OCI-LY1 (cell line): Measurements from ENCODE around the gene TBC1D2B.
"Not testable (repeated sequence)": the region's sequence is repeated elsewhere in the genome, so short reads cannot be mapped to it uniquely, and the experiment has no call there.

Source experiments
- H2AFZ ChIP-seq: fragments of 200-600 bp; sonication (generic), shearing (Covaris generic); 2 replicates; pipeline ENCODE4 v1.6.0; 2014; ENCODE audit warnings: antibody characterized with exemption, mild to moderate bottlenecking, low read length
- H3F3A ChIP-seq: fragments of 200-600 bp; sonication (generic), shearing (Covaris generic); 2 replicates; pipeline ENCODE4 v1.6.0; 2014; ENCODE audit warnings: mild to moderate bottlenecking, antibody characterized with exemption, low read length, moderate library complexity; ENCODE audit not compliant: insufficient read depth
- H3K27ac ChIP-seq: fragments of 200-600 bp; sonication (generic); 2 replicates; pipeline ENCODE4 v1.5.1; 2014; ENCODE audit warnings: low read length, mixed run types, mild to moderate bottlenecking, low read depth; ENCODE audit not compliant: poor library complexity, severe bottlenecking
- H3K27me3 ChIP-seq: fragments of 200-600 bp; sonication (generic); 2 replicates; pipeline ENCODE4 v1.6.0; 2014; ENCODE audit warnings: antibody characterized with exemption, mild to moderate bottlenecking, low read length, moderate library complexity; ENCODE audit not compliant: insufficient read depth
- H3K36me3 ChIP-seq: fragments of 200-600 bp; sonication (generic); 2 replicates; pipeline ENCODE4 v1.6.1; 2014; ENCODE audit warnings: mild to moderate bottlenecking, antibody characterized with exemption, low read length, moderate library complexity, mixed read lengths; ENCODE audit not compliant: insufficient read depth
- H3K4me1 ChIP-seq: fragments of 200-600 bp; sonication (generic); 2 replicates; pipeline ENCODE4 v1.5.1; 2014; ENCODE audit warnings: mild to moderate bottlenecking, low read length, moderate library complexity; ENCODE audit not compliant: insufficient read depth, severe bottlenecking
- H3K4me2 ChIP-seq: fragments of 200-600 bp; sonication (generic), shearing (Covaris generic); 2 replicates; pipeline ENCODE4 v1.6.1; 2014; ENCODE audit warnings: low read length
- H3K4me3 ChIP-seq: fragments of 200-600 bp; sonication (generic); 2 replicates; pipeline ENCODE4 v1.5.1; 2014; ENCODE audit warnings: low read length, low read depth, mild to moderate bottlenecking, mixed read lengths; ENCODE audit not compliant: poor library complexity, severe bottlenecking
- H3K79me2 ChIP-seq: fragments of 200-600 bp; shearing (Covaris generic); 2 replicates; pipeline ENCODE4 v1.6.1; 2016; ENCODE audit warnings: mixed run types, low read length, mixed read lengths; ENCODE audit not compliant: insufficient read depth
- H3K9ac ChIP-seq: fragments of 200-600 bp; sonication (generic), shearing (Covaris generic); 2 replicates; pipeline ENCODE4 v1.6.1; 2014; ENCODE audit warnings: mild to moderate bottlenecking, low read length, mixed read lengths
- H3K9me2 ChIP-seq: fragments of 200-600 bp; sonication (generic), shearing (Covaris generic); 2 replicates; pipeline ENCODE4 v1.6.1; 2014; ENCODE audit warnings: low read depth, mild to moderate bottlenecking, low read length, mixed read lengths
- H3K9me3 ChIP-seq: fragments of 200-600 bp; shearing (Covaris generic); 2 replicates; pipeline ENCODE4 v1.6.1; 2014; ENCODE audit warnings: low read length, mixed read lengths
- H4K20me1 ChIP-seq: fragments of 200-600 bp; sonication (generic), shearing (Covaris generic); 2 replicates; pipeline ENCODE4 v1.6.0; 2016; ENCODE audit warnings: mild to moderate bottlenecking, low read length; ENCODE audit not compliant: insufficient read depth
- CTCF ChIP-seq: fragments of 200-600 bp; sonication (generic), shearing (Covaris generic); IDR thresholded peaks from 2 replicates; pipeline ENCODE4 v1.5.1; 2017; ENCODE audit warnings: mild to moderate bottlenecking, antibody characterized with exemption, low read length, moderate library complexity, mixed read lengths
- EZH2 ChIP-seq: fragments of 200-600 bp; sonication (generic), shearing (Covaris generic); IDR thresholded peaks from 2 replicates; pipeline ENCODE4 v1.8.0; 2017; ENCODE audit warnings: borderline replicate concordance, mixed run types, mild to moderate bottlenecking, antibody characterized with exemption, low read length, moderate library complexity, mixed read lengths

Gene TBC1D2B

DNA sequence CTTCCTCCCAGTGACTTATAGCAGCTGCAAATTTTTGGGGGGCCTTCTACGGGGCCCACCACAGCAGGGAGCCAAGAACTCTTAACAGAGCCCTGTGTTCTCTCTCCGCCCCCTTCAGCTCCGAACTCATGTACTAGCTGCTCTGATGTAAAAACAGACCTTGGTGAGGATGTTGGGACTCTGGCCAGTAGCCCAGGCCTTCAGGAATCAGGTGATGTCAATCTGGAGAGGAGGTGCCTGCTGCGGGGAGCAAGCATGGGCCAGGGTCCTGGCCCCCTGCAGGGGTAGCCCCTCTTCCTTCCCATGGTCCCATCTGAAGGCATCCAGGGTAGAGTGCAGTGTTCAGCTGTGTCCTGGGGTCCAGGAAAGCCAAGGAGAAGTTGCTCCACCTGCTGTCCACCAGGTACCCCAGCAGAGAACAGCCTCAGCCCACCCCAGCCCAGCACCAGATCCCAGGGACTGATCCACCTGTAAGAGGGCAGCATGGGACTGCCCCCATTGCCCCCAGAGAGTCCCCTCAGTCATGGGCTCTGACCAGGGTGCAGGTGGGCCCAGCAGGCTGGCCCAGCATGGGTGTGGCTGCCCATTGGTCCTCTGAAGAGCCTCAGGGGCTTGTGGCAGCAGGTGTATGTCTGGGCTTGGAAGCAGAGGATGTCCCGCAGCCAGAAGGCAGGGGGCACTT, 126.3 kb downstream of the TBC1D2B start:
- not testable (repeated sequence) for H3K79me2 ChIP-seq, H3K27ac ChIP-seq, H4K20me1 ChIP-seq, H3K9me2 ChIP-seq, H3F3A ChIP-seq, H3K4me3 ChIP-seq, H3K27me3 ChIP-seq, H3K9ac ChIP-seq, H3K4me1 ChIP-seq, H2AFZ ChIP-seq, H3K9me3 ChIP-seq, H3K4me2 ChIP-seq, H3K36me3 ChIP-seq

DNA sequence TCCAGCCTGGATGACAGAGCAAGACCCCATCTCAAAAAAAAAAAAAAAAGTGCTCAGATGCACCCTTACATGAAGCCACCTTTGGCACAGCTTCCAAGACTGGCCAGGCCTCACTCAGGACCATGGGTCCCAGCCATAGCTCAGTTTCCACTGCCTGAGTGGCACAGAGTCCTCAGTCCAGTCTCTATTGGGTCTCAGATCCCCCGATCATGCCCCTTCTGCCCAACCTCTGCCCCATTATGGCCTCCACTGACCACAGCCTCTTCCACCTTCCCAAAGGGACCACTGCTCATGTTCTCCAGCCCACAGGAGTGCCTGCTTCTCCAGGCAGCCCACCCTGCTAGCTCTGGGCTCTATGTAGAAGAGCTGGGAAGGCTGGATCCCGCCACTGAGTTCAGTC, 127.0 kb downstream of the TBC1D2B start:
- not testable (repeated sequence) for H3K27me3 ChIP-seq, H3K9me3 ChIP-seq, H2AFZ ChIP-seq, H3K4me1 ChIP-seq, H3K79me2 ChIP-seq, H4K20me1 ChIP-seq, H3K4me3 ChIP-seq, H3K4me2 ChIP-seq, H3K9me2 ChIP-seq, H3K36me3 ChIP-seq, H3K27ac ChIP-seq, H3K9ac ChIP-seq, H3F3A ChIP-seq

DNA sequence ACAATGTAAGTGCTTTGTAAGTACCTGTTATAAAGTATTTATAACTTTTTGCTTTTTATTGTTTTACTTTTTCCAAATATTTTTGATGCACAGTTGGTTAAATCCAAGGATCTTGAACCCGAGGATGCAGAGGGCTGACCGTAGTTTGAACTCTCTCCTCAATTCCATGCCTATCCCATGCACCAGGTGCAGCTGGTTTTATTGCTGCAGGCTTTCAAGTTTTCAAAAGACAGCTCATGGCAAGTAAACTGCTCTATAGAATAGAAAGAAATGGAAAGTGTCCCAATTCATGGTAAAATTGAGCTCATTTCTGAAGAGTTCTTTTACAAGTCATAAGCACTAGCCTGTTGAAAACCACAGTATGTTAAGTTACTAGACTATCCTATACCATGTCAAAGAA, 131.9 kb downstream of the TBC1D2B start:
- no peaks in the 10 kb centered on the region for H3K4me1 ChIP-seq
- H3K9me2 ChIP-seq = no peaks in the 10 kb centered on the region
- TF ChIP-seq EZH2 = no peak
- no peak for TF ChIP-seq CTCF
- no peaks in the 10 kb centered on the region for H3F3A ChIP-seq
- no peak overlapping the region for H3K4me2 ChIP-seq
- no peaks in the 10 kb centered on the region for H3K27me3 ChIP-seq
- no peak overlapping the region for H3K9ac ChIP-seq
- no peaks in the 10 kb centered on the region for H3K36me3 ChIP-seq
- no peaks in the 10 kb centered on the region for H4K20me1 ChIP-seq
- H2AFZ ChIP-seq = no peak overlapping the region
- H3K79me2 ChIP-seq = no peaks in the 10 kb centered on the region
- no peak overlapping the region for H3K4me3 ChIP-seq
- H3K27ac ChIP-seq = no peak overlapping the region
- H3K9me3 ChIP-seq = no peaks in the 10 kb centered on the region
